HG03558 (cell line): ENCODE results near the gene OR52B6.
"Not testable (repeated sequence)": the region's sequence is repeated elsewhere in the genome, so short reads cannot be mapped to it uniquely, and the experiment has no call there.

Experiments used
- ATAC-seq: cut with Tn5 transposase; IDR thresholded peaks from one replicate; pipeline ENCODE4 v1.9.1; 2021; ENCODE audit warnings: moderate number of reproducible peaks; ENCODE audit not compliant: unreplicated experiment; ENCODE audit errors: extremely low read depth

The OR52B6 gene

DNA sequence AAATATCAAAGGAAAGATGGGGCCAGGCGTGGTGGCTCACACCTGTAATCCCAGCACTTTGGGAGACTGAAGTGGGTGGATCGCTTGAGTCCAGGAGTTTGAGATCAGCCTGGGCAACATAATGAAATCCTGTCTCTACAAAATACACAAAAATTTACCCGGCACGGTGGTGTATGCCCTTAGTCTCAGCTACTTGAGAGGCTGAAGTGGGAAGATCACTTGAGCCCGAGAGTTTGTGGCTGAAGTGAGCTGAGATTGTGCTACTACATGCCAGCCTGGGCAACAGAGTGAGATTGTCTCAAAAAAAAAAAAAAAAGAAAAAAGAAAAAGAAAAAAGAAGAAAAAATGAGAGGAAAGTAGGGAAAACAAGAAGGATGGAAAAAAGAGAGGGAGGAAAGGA, 11.9 kb downstream of the OR52B6 start:
- no peak for ATAC-seq

DNA sequence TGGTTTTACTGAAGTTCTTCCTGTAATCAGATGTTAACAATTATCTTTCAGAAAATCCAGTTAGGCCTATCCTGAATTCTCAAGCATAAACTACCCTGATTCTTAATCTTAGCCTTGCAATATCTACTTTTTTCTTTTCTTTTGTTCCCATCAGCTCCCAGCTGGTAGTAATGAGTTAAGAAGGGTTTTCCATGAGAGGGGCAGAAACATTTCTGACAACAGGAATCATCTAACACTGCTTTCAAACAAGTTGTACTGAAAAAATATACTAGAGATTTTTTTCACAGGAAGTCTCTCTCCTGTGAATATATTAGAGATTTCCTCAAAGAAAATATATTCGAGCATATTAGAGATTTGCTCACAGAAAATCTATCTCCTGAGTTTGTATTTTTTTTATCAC, 12.5 kb downstream of the OR52B6 start:
- no peak for ATAC-seq

DNA sequence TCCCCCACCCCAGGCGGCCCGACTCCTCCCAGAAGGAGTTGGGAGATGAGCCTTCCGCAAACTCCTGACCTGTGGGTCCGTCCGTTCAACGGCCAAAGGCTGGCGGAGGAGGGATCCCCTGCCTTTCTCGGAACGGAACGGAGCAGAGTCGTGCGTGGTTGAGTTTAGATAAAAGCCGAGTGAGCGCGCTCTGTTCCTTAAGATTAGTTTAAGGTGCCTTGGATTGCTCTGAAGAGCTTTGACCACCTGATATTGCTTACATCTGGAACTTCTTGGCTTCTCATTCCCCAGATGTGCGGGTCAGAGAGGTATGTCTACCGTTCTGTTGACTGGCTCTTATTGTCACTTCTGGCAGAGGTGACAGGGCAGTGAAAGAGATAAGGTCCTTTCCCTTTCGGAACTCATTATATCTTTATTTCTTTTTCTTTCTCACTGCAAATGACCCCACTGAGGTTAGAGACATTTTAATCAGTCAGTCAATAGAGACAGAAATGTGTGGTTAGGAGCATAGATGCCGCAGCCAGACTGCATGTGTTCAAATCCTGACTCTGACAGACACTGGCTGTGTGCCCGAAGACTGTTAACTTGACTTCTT, 16.0 kb downstream of the OR52B6 start, which contains the start of gene TRIM6:
Gene TRIM6, plus strand, starts transcription at position 31 of the 595 bp plus-strand sequence. Its CDS starts 261 bp downstream, at position 292.
- no peak for ATAC-seq

DNA sequence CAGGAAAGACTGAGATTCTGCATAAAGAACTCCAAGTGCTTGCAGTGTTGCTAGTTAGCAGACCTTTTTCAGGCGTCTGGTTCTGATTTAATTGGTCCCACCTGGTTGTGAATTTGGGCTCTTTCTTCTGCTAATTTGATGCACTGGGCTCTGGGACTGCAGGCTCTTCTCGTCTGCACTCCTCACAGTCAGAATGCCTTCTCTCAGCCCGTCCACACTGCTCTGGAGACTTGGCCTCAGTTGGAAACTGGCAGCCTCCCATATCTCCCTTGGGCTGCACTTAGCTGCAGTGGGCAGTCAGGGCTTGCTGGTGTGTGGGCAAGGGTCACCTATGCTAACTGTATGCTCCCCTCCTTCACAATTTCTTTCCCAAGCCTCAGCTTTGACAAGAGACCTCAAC, 17.3 kb downstream of the OR52B6 start:
- ATAC-seq: no peak

DNA sequence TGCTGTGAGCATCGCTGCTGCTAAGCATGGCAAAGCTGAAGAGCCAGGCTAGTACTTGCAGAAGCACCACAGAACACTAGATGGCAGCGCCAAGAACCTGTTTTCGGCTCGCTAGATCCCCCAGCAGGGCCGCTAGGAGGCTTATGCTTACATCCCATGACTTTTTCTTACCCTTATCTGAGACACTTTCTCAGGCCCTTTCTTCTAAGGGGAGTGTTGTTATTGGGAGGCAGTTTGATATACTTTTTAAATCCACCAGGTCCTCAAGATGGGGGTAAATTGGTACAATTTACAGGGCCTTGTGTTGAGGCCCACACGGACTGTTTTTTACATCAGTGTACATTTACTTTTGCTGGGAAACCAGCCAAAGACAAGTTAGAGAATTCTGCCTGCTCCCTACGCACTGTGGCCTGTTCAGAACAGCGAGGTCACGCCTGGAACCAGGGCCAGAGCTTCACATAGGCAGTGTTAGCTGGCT, 19.7 kb downstream of the OR52B6 start:
- peak; percentile 82 for ATAC-seq

DNA sequence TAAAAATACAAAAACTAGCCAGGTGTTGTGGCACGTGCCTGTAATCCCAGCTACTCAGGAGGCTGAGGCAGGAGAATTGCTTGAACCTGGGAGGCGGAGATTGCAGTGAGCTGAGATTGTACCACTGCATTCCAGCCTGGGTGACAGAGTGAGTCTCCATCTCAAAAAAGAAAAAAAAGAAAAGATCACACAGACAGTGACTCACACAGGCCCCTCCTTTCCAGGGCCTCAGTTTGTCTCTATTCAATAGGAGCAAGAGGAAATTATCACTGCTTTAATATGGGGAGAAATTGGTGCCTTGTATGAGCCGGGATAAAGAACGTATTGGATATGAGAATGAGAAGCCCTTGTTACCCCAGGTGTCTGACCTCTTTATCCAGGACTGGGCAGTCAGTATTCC, 22.1 kb downstream of the OR52B6 start:
- ATAC-seq: not testable (repeated sequence)

DNA sequence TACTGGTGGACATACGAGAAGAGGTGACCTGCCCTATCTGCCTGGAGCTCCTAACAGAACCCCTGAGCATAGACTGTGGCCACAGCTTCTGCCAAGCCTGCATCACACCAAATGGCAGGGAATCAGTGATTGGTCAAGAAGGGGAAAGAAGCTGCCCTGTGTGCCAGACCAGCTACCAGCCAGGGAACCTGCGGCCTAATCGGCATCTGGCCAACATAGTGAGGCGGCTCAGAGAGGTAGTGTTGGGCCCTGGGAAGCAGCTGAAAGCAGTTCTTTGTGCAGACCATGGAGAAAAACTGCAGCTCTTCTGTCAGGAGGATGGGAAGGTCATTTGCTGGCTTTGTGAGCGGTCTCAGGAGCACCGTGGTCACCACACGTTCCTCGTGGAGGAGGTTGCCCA, 22.6 kb downstream of the OR52B6 start:
- ATAC-seq: no peak

DNA sequence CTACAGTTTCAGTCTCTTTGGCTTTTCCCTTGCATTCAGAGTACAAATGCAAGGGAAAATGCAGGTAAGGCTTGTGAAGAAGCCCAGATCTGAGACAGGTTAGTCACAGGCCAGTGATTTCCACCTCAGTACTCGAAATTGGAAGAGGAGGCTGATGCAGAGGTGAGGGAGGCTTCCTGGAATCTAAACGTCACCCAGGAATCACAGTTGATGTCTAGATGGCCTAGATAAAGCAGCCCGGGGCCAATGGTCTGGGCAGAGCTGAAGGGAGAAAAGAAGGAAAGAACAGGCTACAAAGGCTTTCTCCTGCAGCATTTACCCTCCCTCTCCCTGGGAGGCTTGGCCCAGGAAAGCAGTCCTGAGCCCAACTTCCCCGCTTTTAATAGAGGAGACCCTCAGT, 24.2 kb downstream of the OR52B6 start:
- ATAC-seq: no peak

DNA sequence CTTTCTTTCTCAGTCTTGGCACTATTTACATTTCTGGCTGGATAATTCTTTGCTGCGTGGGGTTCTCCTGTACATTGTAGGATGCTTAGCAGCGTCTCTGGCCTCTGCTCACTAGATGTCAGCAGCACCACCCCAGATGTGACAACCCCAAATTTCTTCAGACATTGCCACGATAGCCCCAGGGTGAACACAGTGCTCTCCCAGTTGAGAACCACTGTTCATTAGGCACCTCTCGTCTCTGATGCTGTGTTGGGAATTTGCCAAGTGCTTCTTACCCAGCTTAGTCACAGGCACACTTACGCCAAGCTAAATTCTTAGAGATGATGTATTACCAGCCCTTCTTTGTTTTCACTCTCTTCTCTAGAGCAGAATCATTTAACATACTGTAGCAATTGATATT, 25.2 kb downstream of the OR52B6 start:
- no peak for ATAC-seq

DNA sequence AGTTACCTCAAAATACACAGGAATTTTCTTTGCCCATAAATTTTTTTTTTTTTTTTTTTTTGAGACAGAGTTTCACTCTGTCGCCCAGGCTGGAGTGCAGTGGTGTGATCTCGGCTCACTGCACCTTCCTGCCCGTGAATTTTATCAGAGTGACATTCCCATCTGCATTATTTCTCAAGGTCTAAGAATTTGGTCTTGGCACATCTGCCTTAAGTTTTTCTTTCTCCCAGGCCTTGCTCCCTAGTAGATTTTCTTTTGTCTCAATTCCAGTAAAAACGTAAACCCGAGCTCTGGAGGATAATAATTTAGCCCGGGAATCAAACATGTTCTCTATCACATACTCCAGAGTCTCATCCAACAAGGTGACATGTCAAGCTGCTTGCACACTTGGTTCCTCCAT, 28.1 kb downstream of the OR52B6 start:
- no peak for ATAC-seq

DNA sequence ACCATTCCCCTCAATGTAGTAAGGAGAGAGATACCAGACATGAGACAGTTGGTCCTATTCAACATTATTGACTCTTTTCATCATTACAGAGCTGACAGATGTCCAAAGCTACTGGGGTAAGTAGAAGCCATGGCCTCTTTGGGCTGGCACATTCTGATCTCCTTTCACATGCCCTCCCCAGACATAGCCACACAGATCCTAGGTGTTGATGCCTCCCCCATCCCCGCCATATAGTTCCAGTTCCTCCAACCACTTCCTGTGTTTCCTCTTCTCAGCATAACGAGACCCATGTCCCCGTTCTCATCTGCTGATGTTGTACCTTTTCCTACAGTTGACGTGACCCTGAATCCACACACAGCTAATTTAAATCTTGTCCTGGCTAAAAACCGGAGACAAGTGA, 29.8 kb downstream of the OR52B6 start:
- ATAC-seq: no peak

DNA sequence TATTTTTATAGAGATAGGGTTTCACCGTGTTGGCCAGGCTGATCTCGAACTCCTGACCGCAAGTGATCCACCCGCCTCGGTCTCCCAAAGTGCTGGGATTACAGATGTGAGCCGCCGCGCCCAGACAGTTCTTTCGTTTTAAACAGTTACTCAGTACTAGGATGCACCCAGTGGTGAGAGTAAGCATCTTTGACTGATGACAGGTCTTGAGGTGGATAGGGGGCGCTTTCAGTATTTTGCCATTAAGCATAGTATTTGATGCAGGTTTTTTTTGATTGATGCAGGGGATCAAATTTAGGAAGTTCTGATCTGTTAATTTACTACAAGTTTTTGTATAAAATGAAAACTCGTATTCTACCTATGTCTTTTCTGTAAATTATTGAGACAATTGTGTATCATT, 30.9 kb downstream of the OR52B6 start:
- ATAC-seq: no peak

DNA sequence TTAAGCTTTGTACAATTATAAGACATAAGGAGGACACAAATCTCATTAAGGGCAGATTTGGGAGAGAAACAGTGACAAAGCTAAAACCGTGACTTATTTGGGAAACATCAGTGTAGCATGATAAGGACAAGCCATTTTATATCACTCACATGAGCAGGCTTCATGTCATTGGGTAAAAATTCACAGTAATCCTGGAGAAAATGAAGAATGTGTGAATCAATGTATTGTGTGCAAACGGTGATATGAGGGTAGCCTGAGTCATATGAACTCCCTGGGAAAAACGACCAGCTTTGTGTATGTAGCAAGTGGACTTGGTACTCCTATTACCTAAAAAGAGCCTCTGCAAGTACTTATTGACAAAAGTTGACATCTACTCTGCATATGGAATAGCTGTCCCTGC, 38.1 kb downstream of the OR52B6 start:
- ATAC-seq: no peak

DNA sequence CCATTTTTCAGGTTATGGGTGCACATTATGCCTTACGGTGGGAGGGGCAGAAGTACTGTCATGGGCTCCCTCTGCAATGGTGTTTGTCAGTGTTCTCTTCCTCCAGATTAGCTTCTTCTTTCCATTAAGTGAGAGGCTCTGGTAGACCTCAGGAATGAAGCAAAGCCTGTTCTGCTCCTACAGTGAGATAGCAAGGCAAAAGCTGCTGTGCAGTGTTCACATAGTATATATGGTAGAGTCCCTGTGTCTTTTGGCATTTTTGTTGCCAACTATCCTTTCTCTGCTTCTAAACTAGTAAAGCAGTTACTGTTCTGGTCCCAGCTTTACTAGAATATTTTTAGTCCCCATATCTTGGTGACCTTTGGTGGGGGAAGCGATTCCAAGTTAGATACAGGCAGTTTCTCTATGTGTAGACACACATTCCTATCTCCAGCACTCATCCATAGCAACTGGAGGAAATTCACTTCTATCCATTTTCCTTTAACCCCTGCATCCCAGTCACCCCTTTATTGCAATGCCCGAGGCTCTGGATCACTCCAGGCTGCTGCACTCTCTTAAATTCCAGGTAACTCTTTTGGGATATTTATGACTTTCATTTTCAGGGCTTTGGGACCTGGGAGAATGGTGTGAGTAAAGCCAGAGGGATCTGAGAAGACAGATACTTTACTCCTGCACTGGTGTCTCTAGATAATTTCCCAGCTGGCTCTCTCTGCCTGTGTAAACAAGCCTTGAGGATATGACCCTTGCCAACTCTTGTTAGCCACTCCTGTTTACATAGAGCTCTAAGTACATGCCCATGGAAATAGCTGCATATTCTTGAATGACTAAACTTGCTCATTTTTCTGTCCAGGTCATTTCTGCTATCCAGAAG, 40.2 kb downstream of the OR52B6 start:
- ATAC-seq: no peak

DNA sequence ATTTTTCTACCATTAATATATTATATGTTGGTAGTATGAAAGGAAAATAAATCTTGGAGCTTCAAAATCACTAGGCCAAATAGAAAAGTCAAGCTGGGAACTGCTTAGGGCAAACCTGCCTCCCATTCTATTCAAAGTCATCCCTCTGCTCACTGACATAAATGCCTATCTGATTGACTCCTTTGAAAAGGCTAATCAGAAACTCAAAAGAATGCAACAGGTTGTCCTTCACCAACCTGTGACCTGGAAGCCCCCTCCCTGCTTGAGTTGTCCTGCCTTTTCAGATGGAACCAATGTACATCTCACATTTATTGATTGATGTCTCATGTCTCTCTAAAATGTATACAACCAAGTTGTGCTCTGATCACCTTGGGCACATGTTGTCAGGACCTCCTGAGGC, 40.9 kb downstream of the OR52B6 start:
- no peak for ATAC-seq

DNA sequence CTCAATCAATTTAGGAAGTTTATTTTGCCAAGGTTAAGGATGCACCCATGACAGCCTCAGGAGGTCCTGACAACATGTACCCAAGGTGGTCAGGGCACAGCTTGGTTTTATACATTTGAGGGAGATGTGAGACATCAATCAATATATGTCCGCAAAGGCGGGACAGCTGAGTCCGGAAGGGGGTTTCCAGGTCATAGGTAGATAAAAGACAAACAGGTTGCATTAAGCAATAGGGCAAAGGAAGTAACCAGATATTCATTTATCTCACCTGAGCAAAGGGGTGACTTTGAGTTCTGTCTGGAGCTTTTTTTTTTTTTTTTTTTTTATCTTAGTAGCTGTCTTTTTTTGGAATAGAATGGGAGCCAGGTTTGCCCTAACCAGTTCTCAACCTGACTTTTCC, 42.1 kb downstream of the OR52B6 start:
- ATAC-seq: no peak

DNA sequence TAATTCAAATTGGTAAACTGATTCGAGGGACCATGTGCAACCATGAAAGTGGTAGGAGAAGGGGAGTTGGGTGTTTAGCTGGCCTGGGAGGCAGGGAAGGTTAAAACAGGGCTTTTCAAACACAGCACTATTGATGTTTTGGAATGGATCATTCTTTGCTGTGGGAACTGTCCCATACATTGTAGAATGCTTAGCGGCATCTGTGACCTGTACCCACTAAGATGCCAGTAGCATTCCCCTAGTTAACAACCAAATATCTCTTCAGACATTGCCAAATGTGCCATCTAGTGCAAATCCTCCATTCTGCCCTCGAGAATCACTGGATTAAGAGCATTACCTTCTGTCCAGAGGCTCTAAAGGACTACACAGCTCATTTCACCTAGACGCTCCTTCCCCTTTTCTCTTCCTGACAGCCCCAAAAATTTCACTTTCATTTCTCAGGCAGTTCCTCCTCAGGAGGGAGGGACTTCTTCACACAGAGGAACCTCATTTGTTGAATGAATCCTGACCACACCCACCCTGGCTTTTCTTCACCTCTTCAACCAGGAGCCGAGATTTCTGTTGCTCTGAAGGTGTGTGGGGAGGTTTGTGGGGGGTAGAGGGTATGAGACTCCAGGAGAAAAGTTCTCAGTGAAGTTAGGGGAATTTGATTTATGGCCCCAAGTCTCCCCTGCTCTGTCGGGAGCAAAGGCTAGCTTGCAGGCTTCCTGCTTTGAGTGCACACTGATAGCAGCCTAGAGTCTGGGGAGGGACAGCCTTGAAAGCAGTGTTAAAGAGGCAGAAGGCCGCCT, 44.0 kb downstream of the OR52B6 start, which contains the start of gene TRIM34:
Gene TRIM34, plus strand, starts transcription at position 513 of the 791 bp plus-strand sequence. CDS start 7,331 bp downstream, outside the sequence.
- ATAC-seq: peak; percentile 98

DNA sequence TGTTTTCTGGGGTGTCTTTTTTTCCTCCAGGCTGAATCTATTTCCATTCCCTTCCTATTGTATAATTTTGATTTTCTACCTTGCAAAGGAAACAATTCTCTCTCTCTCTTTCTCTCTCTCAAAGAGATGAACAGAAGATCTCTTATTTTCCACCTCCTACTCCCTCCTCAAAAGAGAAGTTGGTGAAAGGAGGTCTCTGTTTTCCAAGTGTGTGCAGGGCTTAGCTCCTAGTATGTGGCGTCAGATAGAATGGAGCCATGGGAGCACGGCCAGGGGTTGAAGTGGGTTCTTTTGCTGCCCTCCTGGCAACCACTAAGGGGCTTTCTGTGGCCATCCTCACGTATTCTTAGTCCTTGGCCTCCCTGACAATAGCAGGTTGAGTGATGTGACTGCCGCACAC, 44.6 kb downstream of the OR52B6 start:
- ATAC-seq: no peak

DNA sequence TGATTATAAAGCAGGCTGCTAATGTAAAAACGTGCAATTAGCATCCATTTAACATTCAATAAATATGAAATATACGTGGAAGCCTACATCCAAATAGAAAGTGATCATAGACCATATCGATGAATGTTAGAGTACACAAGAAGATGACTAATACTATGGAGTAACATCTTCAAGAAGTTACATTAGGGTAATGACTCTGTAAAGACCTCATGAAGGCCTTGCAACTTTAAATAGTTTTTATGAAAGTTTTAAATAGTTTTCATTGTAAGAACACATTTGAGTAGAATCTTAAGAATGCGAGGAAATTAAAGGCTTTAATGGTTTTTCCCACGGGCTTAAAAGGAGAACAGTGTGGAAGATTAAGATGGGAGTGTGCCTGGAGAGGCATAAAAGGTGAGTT, 45.5 kb downstream of the OR52B6 start:
- ATAC-seq: no peak

DNA sequence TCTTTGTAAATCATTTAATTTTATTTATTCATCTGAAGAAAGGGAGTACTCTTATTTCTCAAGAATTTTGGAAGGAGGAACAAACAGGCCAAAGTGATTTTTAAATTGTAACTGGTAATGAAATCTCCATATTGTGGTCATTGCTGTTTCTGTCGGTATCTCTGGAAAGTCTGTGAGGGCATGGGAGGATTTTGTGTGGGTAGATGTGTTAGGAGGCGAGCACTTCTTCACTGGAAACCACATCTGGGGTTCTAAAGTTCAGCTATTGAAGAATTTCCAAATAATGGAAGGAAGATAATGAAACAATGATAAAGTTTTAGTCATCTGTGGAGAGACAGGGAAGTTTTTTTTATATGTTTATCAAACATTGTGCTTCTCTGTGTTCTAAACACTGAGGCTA, 50.7 kb downstream of the OR52B6 start:
- ATAC-seq: peak; percentile 3
